CD14-positive monocyte (primary cell): ENCODE measurements around the gene BORCS8. TPM values are rescaled to one million over a fixed set of nuclear protein-coding genes. Genes with fewer than 3 reads are reported as not detected.

ENCODE experiments used
- DNase-seq, 3 donors: peaks; one replicate each; pipeline ENCODE4 v3.0.0-alpha.2; 2011 to 2022
- H2AFZ ChIP-seq: 2 replicates; pipeline ENCODE4 v1.6.0; 2012; ENCODE audit warnings: mild to moderate bottlenecking, low read depth, low read length, inconsistent platforms; ENCODE audit not compliant: insufficient read depth, poor library complexity, severe bottlenecking
- H3K27ac ChIP-seq, 2 donors: 1 replicate in 1 of 2; 2 replicates in 1 of 2; pipeline ENCODE4 v1.5.1; 2012 to 2013; ENCODE audit warnings: low read length in 2 of 2, control low read depth in 1 of 2, inconsistent platforms in 1 of 2, low read depth in 1 of 2, mild to moderate bottlenecking in 1 of 2
- H3K27me3 ChIP-seq, 2 donors: one replicate each; pipeline versions ENCODE4 v1.6.0 to v1.6.1; 2011 to 2013; ENCODE audit warnings: low read length in 2 of 2; ENCODE audit not compliant: control insufficient read depth in 2 of 2, insufficient read depth in 2 of 2
- H3K36me3 ChIP-seq, 2 donors: replicated peaks in 1 of 2; 1 replicate in 1 of 2; 2 replicates in 1 of 2; pipeline versions ENCODE4 v1.5.1 to v1.6.1; 2012 to 2013; ENCODE audit warnings: low read length in 2 of 2, control low read depth in 1 of 2, inconsistent platforms in 1 of 2, mild to moderate bottlenecking in 1 of 2; ENCODE audit not compliant: insufficient read depth in 2 of 2, control insufficient read depth in 1 of 2
- H3K4me1 ChIP-seq, 2 donors: 1 replicate in 1 of 2; 2 replicates in 1 of 2; pipeline versions ENCODE4 v1.5.1 to v1.6.1; 2012 to 2013; ENCODE audit warnings: low read length in 2 of 2, control low read depth in 1 of 2, inconsistent platforms in 1 of 2, mild to moderate bottlenecking in 1 of 2, moderate library complexity in 1 of 2; ENCODE audit not compliant: insufficient read depth in 2 of 2, control insufficient read depth in 1 of 2
- H3K4me2 ChIP-seq: replicated peaks from 2 replicates; pipeline ENCODE3; 2012; ENCODE audit warnings: low read length, moderate library complexity, mild to moderate bottlenecking; ENCODE audit not compliant: poor library complexity, severe bottlenecking; ENCODE audit errors: extremely low read depth
- H3K4me3 ChIP-seq, 3 experiments: fragments of 200-600 bp in 1 of 3; sonication (generic) in 1 of 3; replicated peaks in 1 of 3; 1 replicate in 2 of 3; 2 replicates in 1 of 3; pipeline ENCODE4 v1.5.1; 2011 to 2013; ENCODE audit warnings: low read length in 3 of 3, mild to moderate bottlenecking in 3 of 3, control low read depth in 2 of 3, low read depth in 2 of 3, inconsistent platforms in 1 of 3, moderate library complexity in 1 of 3
- H3K79me2 ChIP-seq: 2 replicates; pipeline ENCODE4 v1.6.0; 2012; ENCODE audit warnings: mild to moderate bottlenecking, control low read depth, inconsistent platforms, low read length, moderate library complexity; ENCODE audit not compliant: insufficient read depth
- H3K9ac ChIP-seq: 2 replicates; pipeline ENCODE4 v1.6.0; 2017; ENCODE audit warnings: low read length, mild to moderate bottlenecking; ENCODE audit not compliant: insufficient read depth, poor library complexity, severe bottlenecking
- H3K9me3 ChIP-seq, 2 donors: replicated peaks in 1 of 2; 1 replicate in 1 of 2; 2 replicates in 1 of 2; pipeline versions ENCODE4 v1.5.1 to v1.6.1; 2012 to 2013; ENCODE audit warnings: low read length in 2 of 2, control low read depth in 1 of 2; ENCODE audit not compliant: control insufficient read depth in 1 of 2, insufficient read depth in 1 of 2
- H4K20me1 ChIP-seq: 2 replicates; pipeline ENCODE4 v1.6.0; 2012; ENCODE audit warnings: mild to moderate bottlenecking, low read length, control low read depth, moderate library complexity; ENCODE audit not compliant: insufficient read depth
- H3K27ac Mint-ChIP-seq, 7 donors: one replicate each; pipeline ENCODE4 v1.8.0; 2020; ENCODE audit warnings: mild to moderate bottlenecking in 7 of 7, mixed read lengths in 7 of 7, moderate library complexity in 6 of 7, inconsistent platforms in 2 of 7
- H3K27me3 Mint-ChIP-seq, 3 donors: one replicate each; pipeline ENCODE4 v1.8.0; 2021 to 2022; ENCODE audit warnings: low read depth in 3 of 3, mild to moderate bottlenecking in 3 of 3, mixed read lengths in 3 of 3, moderate library complexity in 3 of 3, inconsistent platforms in 1 of 3
- H3K36me3 Mint-ChIP-seq, 2 donors: one replicate each; pipeline ENCODE4 v1.8.0; 2020; ENCODE audit warnings: mixed read lengths in 2 of 2, inconsistent platforms in 1 of 2, mild to moderate bottlenecking in 1 of 2
- H3K4me1 Mint-ChIP-seq: one replicate; pipeline ENCODE4 v1.8.0; 2020; ENCODE audit warnings: mild to moderate bottlenecking, mixed read lengths
- H3K4me3 Mint-ChIP-seq, 2 donors: one replicate each; pipeline ENCODE4 v1.8.0; 2020; ENCODE audit warnings: mild to moderate bottlenecking in 2 of 2, mixed read lengths in 2 of 2, moderate library complexity in 1 of 2
- H3K9me3 Mint-ChIP-seq, 7 donors: one replicate each; pipeline ENCODE4 v1.8.0; 2020 to 2022; ENCODE audit warnings: mixed read lengths in 7 of 7, mild to moderate bottlenecking in 6 of 7, moderate library complexity in 6 of 7, inconsistent platforms in 2 of 7
- CTCF ChIP-seq: fragments of 200-600 bp; IDR thresholded peaks from one replicate; pipeline ENCODE4 v1.8.0; 2022; ENCODE audit warnings: antibody characterized with exemption, mild to moderate bottlenecking
- WGBS: methylation state at CpG from one replicate; pipeline ENCODE4 v1.1.5; 2013; ENCODE audit warnings: missing lambda C conversion rate; ENCODE audit not compliant: insufficient coverage; 5-methylcytosine and 5-hydroxymethylcytosine counted together
- intact Hi-C, 2 donors: fragments of 100-400 bp; cut with micrococcal nuclease; formaldehyde crosslinking; loops; one replicate each; pipeline versions ENCODE4 v1.15.0 to v1.15.1; 2023
- polyA plus RNA-seq, 3 donors: library from polyadenylated mRNA; depleted of rRNA in 1 of 3; unstranded in 2 of 3; stranded (reverse) in 1 of 3; fragments of 300-500 nt in 2 of 3; fragments of >200 nt in 1 of 3; fragmentation: Illumina TruSeq in 2 of 3; gene quantifications; 1 replicate in 2 of 3; 2 replicates in 1 of 3; pipeline ENCODE4 v1.2.3, GENCODE V29; 2012 to 2021

BORCS8 gene
- polyA plus RNA-seq, 3 donors = 31.6 to 44.1 (median 36.5) TPM

DNA sequence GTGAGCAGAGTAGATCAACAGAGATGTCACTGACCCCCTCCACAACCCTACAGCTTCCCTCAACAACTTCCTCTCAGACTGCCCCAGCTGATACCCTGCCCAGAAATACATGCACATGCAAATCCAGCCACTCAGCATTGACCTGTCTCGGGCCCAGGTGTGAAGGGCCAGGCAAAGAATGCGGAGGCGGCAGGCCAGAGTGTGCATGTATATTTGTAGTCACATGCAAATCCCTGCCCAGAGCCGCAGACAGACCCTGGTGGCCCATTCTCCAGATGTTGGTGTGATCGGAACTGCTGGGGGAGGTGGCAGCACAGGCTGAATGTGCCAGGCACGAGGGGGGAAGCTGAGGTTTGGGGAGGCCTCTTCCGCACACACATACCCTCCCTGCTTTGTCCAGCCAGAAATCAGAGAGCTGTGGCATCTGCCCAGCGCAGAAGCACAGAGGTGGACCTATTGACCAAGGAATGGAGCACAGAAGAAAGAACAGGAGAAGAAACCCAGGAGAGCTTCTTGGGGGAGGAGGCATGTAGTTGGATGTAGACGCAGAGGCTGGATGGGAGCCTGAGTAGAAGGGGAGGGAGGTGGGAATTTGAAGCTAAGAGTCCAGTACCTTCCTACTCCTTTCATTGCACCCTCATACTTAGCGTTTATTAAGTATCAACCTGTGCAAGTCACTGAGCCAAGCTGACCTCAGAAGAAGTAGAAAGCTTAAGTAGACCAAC lies 36.3 kb downstream of the BORCS8 start:
- Mint-ChIP-seq H3K4me1 (no peaks in the 10 kb centered on the region), H3K27me3 (peaks cover 0 to 1% (median 0%) of the 10 kb centered on the region in 3 donors), H3K36me3 (peaks cover 14 to 18% of the 10 kb centered on the region in 2 donors), H3K27ac (no peak overlapping the region), H3K9me3 (peaks cover 0 to 8% (median 0%) of the 10 kb centered on the region in 7 donors), H3K4me3 (no peak overlapping the region)
- Histone ChIP-seq H3K4me3 (no peak overlapping the region), H3K27me3 (no peaks in the 10 kb centered on the region), H3K4me1 (no peaks in the 10 kb centered on the region), H3K4me2 (no peak overlapping the region), H3K9me3 (no peaks in the 10 kb centered on the region), H3K79me2 (no peaks in the 10 kb centered on the region), H3K9ac (no peak overlapping the region), H2AFZ (no peak overlapping the region), H3K36me3 (peaks cover 0 to 7% of the 10 kb centered on the region in 2 donors), H3K27ac (no peak overlapping the region), H4K20me1 (no peaks in the 10 kb centered on the region)
- no peak for TF ChIP-seq CTCF
- DNase-seq = no peak
- 100% methylated on average over 4 of the region's 10 CpGs for WGBS
- intact Hi-C loops = no loop called here

GRCh38 chr19:19154768-19155494 lies 37.0 kb downstream of the BORCS8 start:
- peaks cover 0 to 7% of the 10 kb centered on the region in 2 donors for H3K36me3 ChIP-seq
- H3K4me1 ChIP-seq = no peaks in the 10 kb centered on the region
- no peak overlapping the region for H3K27ac ChIP-seq
- no peaks in the 10 kb centered on the region for H3K27me3 ChIP-seq
- TF ChIP-seq CTCF = no peak
- Mint-ChIP-seq H3K36me3 (peaks cover 14 to 21% of the 10 kb centered on the region in 2 donors), H3K4me1 (no peaks in the 10 kb centered on the region), H3K9me3 (peaks cover 0 to 8% (median 0%) of the 10 kb centered on the region in 7 donors), H3K4me3 (no peak overlapping the region), H3K27me3 (peaks cover 0 to 1% (median 0%) of the 10 kb centered on the region in 3 donors), H3K27ac (no peak overlapping the region)
- intact Hi-C loops = no loop called here
- H3K4me2 ChIP-seq = no peak overlapping the region
- no peak overlapping the region for H3K4me3 ChIP-seq
- H3K9me3 ChIP-seq = no peaks in the 10 kb centered on the region
- H4K20me1 ChIP-seq = no peaks in the 10 kb centered on the region
- H3K9ac ChIP-seq = no peak overlapping the region
- DNase-seq = no peak
- WGBS = 95% methylated on average over 5 of the region's 6 CpGs
- no peak overlapping the region for H2AFZ ChIP-seq
- no peaks in the 10 kb centered on the region for H3K79me2 ChIP-seq
